HCT116 (cell line): ENCODE measurements around the gene STIM1. TPM values are rescaled to one million over a fixed set of nuclear protein-coding genes. Genes with fewer than 3 reads are reported as not detected.

Experiments used
- ATAC-seq: fragments of 200-7000 bp; cut with Tn5 transposase; 2 replicates; pipeline ENCODE4 v1.9.1; 2020; ENCODE audit warnings: mild to moderate bottlenecking, moderate library complexity
- BruUV-seq: library from RNA; stranded (reverse); fragments of 400-500 nt; replicated peaks from 2 replicates; lab custom pipeline; 2021; lab: Mats Ljungman, UMichigan
- CTCF ChIA-PET: fragments of 300-600 bp; sonication (Branson Sonifier 250); formaldehyde crosslinking; loops from one replicate; lab custom pipeline; 2021; ENCODE audit warnings: antibody characterized with exemption; lab: Charles Lee
- POLR2A ChIA-PET: fragments of 300-600, 350-600 bp; sonication (Branson Sonifier 250); formaldehyde crosslinking; loops from one replicate; lab custom pipeline; 2021; ENCODE audit warnings: antibody characterized with exemption; lab: Charles Lee
- RAD21 ChIA-PET, 2 experiments: fragments of 300-600 bp; sonication (Branson Sonifier 250); formaldehyde crosslinking; loops; one replicate each; lab custom pipeline; 2023; ENCODE audit warnings: low total read pairs in 2 of 2; ENCODE audit not compliant: uncharacterized antibody in 2 of 2, unreplicated experiment in 2 of 2, low non-redundant PET in 1 of 2; lab: Charles Lee
- DNase-seq: peaks from one replicate; pipeline ENCODE4 v3.0.0-alpha.2; 2010; ENCODE audit warnings: low read depth, low spot score
- H2AFZ ChIP-seq: fragments of 200-600 bp; shearing (Covaris generic), sonication (generic); 2 replicates; pipeline ENCODE4 v1.6.1; 2017; ENCODE audit warnings: low read depth, mixed run types, mixed read lengths, antibody characterized with exemption, low read length; ENCODE audit not compliant: poor library complexity, severe bottlenecking
- H3K27ac ChIP-seq: 2 replicates; pipeline ENCODE4 v1.5.1; 2012; ENCODE audit warnings: low read depth, low read length
- H3K27me3 ChIP-seq: fragments of 200-600 bp; sonication (generic); 2 replicates; pipeline ENCODE4 v1.6.1; 2016; ENCODE audit warnings: mixed run types, low read length, mixed read lengths; ENCODE audit not compliant: insufficient read depth
- H3K36me3 ChIP-seq, 2 experiments: fragments of 200-500 bp in 1 of 2; fragments of 200-600 bp in 1 of 2; sonication (Bioruptor generic) in 1 of 2; sonication (generic) in 1 of 2; 2 replicates each; pipeline versions ENCODE4 v1.5.1 to v1.6.1; 2014 to 2016; ENCODE audit warnings: low read length in 2 of 2, inconsistent platforms in 1 of 2, mixed read lengths in 1 of 2, mixed run types in 1 of 2; ENCODE audit not compliant: insufficient read depth in 2 of 2, control insufficient read depth in 1 of 2
- H3K4me1 ChIP-seq, 2 experiments: fragments of 200-600 bp in 1 of 2; sonication (generic) in 1 of 2; 2 replicates each; pipeline versions ENCODE4 v1.5.1 to v1.6.1; 2012 to 2017; ENCODE audit warnings: low read length in 2 of 2, inconsistent platforms in 1 of 2, mild to moderate bottlenecking in 1 of 2, mixed read lengths in 1 of 2, mixed run types in 1 of 2, moderate library complexity in 1 of 2; ENCODE audit not compliant: insufficient read depth in 2 of 2, control insufficient read depth in 1 of 2
- H3K4me2 ChIP-seq: fragments of 200-600 bp; sonication (generic); 2 replicates; pipeline ENCODE4 v1.6.1; 2017; ENCODE audit warnings: mixed run types, low read length, mixed read lengths
- H3K4me3 ChIP-seq, 2 experiments: fragments of 200-600 bp in 1 of 2; sonication (generic) in 1 of 2; replicated peaks in 1 of 2; 2 replicates each; pipeline ENCODE4 v1.5.1; 2011 to 2016; ENCODE audit warnings: low read length in 2 of 2, control low read depth in 1 of 2, low read depth in 1 of 2, mild to moderate bottlenecking in 1 of 2, mixed read lengths in 1 of 2, mixed run types in 1 of 2
- H3K79me2 ChIP-seq: fragments of 200-600 bp; sonication (generic); 2 replicates; pipeline ENCODE4 v1.6.1; 2017; ENCODE audit warnings: mild to moderate bottlenecking, mixed run types, low read length, moderate library complexity, mixed read lengths; ENCODE audit not compliant: insufficient read depth
- H3K9ac ChIP-seq: fragments of 200-600 bp; sonication (generic); 2 replicates; pipeline ENCODE4 v1.6.1; 2016; ENCODE audit warnings: low read length, mixed read lengths
- H3K9me2 ChIP-seq: fragments of 200-600 bp; sonication (generic), shearing (Covaris generic); 2 replicates; pipeline ENCODE4 v1.6.1; 2017; ENCODE audit warnings: mixed run types, mild to moderate bottlenecking, moderate library complexity; ENCODE audit not compliant: insufficient read depth
- H3K9me3 ChIP-seq, 2 experiments: fragments of 200-500 bp in 1 of 2; fragments of 200-600 bp in 1 of 2; sonication (Bioruptor generic) in 1 of 2; sonication (generic) in 1 of 2; 2 replicates each; pipeline ENCODE4 v1.6.1; 2014 to 2017; ENCODE audit warnings: low read length in 2 of 2, mixed read lengths in 2 of 2, inconsistent platforms in 1 of 2, low read depth in 1 of 2, mild to moderate bottlenecking in 1 of 2, mixed run types in 1 of 2, moderate library complexity in 1 of 2; ENCODE audit not compliant: control insufficient read depth in 1 of 2, insufficient read depth in 1 of 2
- H4K20me1 ChIP-seq: fragments of 200-600 bp; sonication (generic), shearing (Covaris generic); 2 replicates; pipeline ENCODE4 v1.6.1; 2017; ENCODE audit warnings: mixed run types, mild to moderate bottlenecking, moderate library complexity; ENCODE audit not compliant: insufficient read depth
- CBX3 ChIP-seq: IDR thresholded peaks from 2 replicates; pipeline ENCODE4 v1.6.1; 2012; ENCODE audit warnings: low read depth
- EGR1 ChIP-seq: IDR thresholded peaks from 2 replicates; pipeline ENCODE4 v1.6.1; 2012; ENCODE audit warnings: low read depth
- EZH2 ChIP-seq: fragments of 200-600 bp; sonication (generic); IDR thresholded peaks from 2 replicates; pipeline ENCODE4 v1.6.1; 2017; ENCODE audit warnings: antibody characterized with exemption, mixed run types
- JUND ChIP-seq: IDR thresholded peaks from 2 replicates; pipeline ENCODE4 v1.6.1; 2012
- POLR2AphosphoS5 ChIP-seq: IDR thresholded peaks from 2 replicates; pipeline ENCODE4 v1.6.1; 2011; ENCODE audit warnings: mild to moderate bottlenecking, low read depth, low read length, moderate library complexity
- RAD21 ChIP-seq: IDR thresholded peaks from 2 replicates; pipeline ENCODE4 v1.6.1; 2012; ENCODE audit warnings: low read depth, mild to moderate bottlenecking
- SP1 ChIP-seq: IDR thresholded peaks from 2 replicates; pipeline ENCODE4 v1.6.1; 2012; ENCODE audit warnings: low read depth
- SRF ChIP-seq: IDR thresholded peaks from 2 replicates; pipeline ENCODE4 v1.6.1; 2012; ENCODE audit warnings: low read depth
- TCF7L2 ChIP-seq: IDR thresholded peaks from 2 replicates; pipeline ENCODE4 v1.7.0; 2011; ENCODE audit warnings: borderline replicate concordance, inconsistent platforms; ENCODE audit not compliant: insufficient read depth, insufficient read length; ENCODE audit errors: extremely low read depth
- YY1 ChIP-seq: IDR thresholded peaks from 2 replicates; pipeline ENCODE4 v1.6.1; 2011; ENCODE audit warnings: low read length, low read depth, moderate library complexity, mild to moderate bottlenecking; ENCODE audit not compliant: insufficient replicate concordance; ENCODE audit errors: extremely low read depth
- ZBTB33 ChIP-seq: IDR thresholded peaks from 2 replicates; pipeline ENCODE4 v1.6.1; 2011; ENCODE audit warnings: mild to moderate bottlenecking, low read length, moderate library complexity; ENCODE audit not compliant: insufficient replicate concordance; ENCODE audit errors: extremely low read depth
- ZNF274 ChIP-seq: fragments of 200-500 bp; sonication (Bioruptor generic); IDR thresholded peaks from 2 replicates; pipeline ENCODE4 v1.6.1; 2014; ENCODE audit warnings: mild to moderate bottlenecking, low read depth, low read length, inconsistent platforms
- intact Hi-C: fragments of 100-400 bp; cut with micrococcal nuclease; formaldehyde crosslinking; loops from 2 replicates; pipeline ENCODE4 v1.10.0; 2022
- total RNA-seq: library from RNA; stranded (reverse); gene quantifications from one replicate; pipeline ENCODE4 v1.2.1, GENCODE V29; 2021; ENCODE audit not compliant: unreplicated experiment
- TF ChIP-seq, protein P1 (sequence below): IDR thresholded peaks from 2 replicates; pipeline ENCODE4 v1.6.1; 2012

STIM1 gene
- total RNA-seq, 1 experiment from 2014 or later, result 22.3 TPM

GRCh38 chr11:3822312-3822711, 33.2 kb upstream of the STIM1 start:
- CTCF ChIA-PET, result interaction anchor here (1.4 to 4.1 kb wide), 2 partner anchors 10 to 14 kb away, joined by 4 to 16 read pairs; partner anchors contain the start of gene PGAP2
- no peak overlapping the region for H3K9ac ChIP-seq
- no TSS peak for BruUV-seq
- no peak overlapping the region for H3K27ac ChIP-seq
- H3K4me3 ChIP-seq, result no peak overlapping the region
- no peak for ATAC-seq
- DNase-seq, result no peak
- no peaks in the 10 kb centered on the region for H3K79me2 ChIP-seq
- peaks cover 0 to 5% of the 10 kb centered on the region in 2 experiments; a peak in 1 of 4 replicates for H3K4me1 ChIP-seq
- no peak overlapping the region for H2AFZ ChIP-seq
- peaks cover 9 to 10% of the 10 kb centered on the region in 2 experiments; a peak in 2 of 4 replicates for H3K36me3 ChIP-seq
- intact Hi-C loops, result no loop called here
- no peak overlapping the region for H3K4me2 ChIP-seq
- H4K20me1 ChIP-seq, result no peaks in the 10 kb centered on the region
- H3K27me3 ChIP-seq, result no peaks in the 10 kb centered on the region
- RAD21 ChIA-PET, result no interaction called here
- TF ChIP-seq YY1, result no peak
- TF ChIP-seq, protein P1, sequence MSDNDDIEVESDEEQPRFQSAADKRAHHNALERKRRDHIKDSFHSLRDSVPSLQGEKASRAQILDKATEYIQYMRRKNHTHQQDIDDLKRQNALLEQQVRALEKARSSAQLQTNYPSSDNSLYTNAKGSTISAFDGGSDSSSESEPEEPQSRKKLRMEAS, result no peak
- no peak for TF ChIP-seq RAD21
- TF ChIP-seq ZNF274, result no peak
- TF ChIP-seq CBX3, result no peak
- TF ChIP-seq POLR2AphosphoS5, result no peak
- no peak for TF ChIP-seq EGR1
- TF ChIP-seq SP1, result no peak
- TF ChIP-seq SRF, result no peak
- no peak for TF ChIP-seq ZBTB33
- TF ChIP-seq EZH2, result no peak
- no peak for TF ChIP-seq TCF7L2
- TF ChIP-seq JUND, result no peak
- POLR2A ChIA-PET, result no interaction called here
- H3K9me3 ChIP-seq, result no peaks in the 10 kb centered on the region
- no peaks in the 10 kb centered on the region for H3K9me2 ChIP-seq
